Measurements from ENCODE around the gene NPFFR1.
A peak's percentile ranks its signal among the peaks of the same experiment; 100 is the strongest.

Gene NPFFR1

DNA sequence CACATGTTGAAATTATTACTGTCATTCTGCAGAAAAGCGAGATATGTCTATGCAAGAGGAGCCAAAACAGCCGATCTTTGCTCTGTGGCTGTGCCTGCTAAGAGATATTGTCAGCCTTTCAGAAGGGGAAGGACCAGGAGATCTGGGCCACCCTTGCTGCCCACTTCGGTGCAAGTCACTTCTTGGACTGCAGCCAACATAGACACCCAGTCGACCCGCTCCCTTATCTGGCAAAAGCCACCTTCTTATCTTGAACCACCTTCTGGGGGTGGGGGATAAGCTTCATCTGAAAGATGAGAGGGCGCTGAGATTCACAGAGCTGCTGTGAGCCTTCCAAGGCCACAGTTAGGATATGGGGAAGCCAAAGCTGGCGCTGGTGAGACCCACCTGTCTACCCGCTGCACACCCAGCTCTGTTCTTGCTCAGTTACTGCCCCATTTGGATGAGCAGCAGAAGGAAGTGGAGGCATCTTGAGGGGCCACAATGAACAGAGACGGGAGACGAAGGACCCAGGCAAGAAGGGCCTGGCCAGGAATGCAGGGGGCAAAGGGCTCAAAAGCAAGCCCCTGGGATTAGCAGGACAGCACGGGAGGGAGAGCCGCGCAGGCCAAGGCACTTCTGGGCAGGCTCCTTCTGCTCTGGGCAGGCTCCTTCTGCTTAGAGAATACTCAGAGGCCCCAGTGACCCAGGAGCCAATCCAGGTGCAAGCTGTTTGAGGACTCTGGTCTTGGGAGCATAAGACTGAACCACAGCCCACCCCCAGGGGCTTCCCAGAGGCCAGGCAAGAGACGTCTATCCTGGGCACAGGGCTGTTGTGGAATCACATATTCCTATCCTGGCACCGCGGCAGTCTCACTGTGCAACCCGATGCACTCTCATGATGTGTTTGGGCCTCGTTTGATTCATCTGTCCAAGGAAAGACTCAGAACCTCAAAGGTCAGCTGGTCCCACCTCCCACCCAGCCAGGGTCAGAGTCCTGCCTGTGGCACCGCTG lies 38.4 kb upstream of the NPFFR1 start:
- Mint-ChIP-seq H3K4me3 (peak overlapping the region; percentile 56 to 58), H3K4me1 (ENCODE audit: low read depth in 2 of 2) (peaks cover 19 to 24% of the 10 kb centered on the region in 2 donors), H3K36me3 (ENCODE audit: insufficient read depth) (no peaks in the 10 kb centered on the region), H3K9me3 (no peaks in the 10 kb centered on the region), H3K27ac (peak overlapping the region; percentile 95), H3K27me3 (no peaks in the 10 kb centered on the region)
- no peak for ATAC-seq (replicated peaks)
- DNase-seq, result no peak

DNA sequence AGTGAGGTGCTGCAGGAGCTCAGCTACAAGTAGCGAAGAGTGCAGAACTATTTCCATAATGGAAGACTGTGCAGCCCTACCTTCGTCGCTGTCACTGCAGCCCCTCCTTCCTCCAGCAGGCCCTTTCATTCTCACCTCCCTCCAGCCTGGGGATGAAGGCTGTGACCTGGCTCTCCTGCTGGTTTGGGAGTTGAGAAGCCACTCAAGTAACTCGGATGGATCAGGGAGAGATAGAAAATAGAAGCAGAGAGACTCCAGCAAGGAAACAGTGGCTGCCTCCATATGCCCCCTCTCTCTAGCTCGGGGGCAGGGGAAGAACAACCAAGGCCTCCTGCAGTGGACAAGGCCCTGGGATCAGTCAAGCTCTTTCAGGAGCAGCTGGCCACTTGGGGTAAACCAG lies 37.4 kb upstream of the NPFFR1 start:
- Mint-ChIP-seq H3K36me3 (ENCODE audit: insufficient read depth) (peaks cover 2% of the 10 kb centered on the region), H3K4me3 (no peak overlapping the region), H3K27me3 (no peaks in the 10 kb centered on the region), H3K27ac (peak overlapping the region in 1 of 2 donors; percentile 95), H3K4me1 (ENCODE audit: low read depth in 2 of 2) (peaks cover 19 to 24% of the 10 kb centered on the region in 2 donors), H3K9me3 (no peaks in the 10 kb centered on the region)
- no peak for DNase-seq
- no peak for ATAC-seq (replicated peaks)

DNA sequence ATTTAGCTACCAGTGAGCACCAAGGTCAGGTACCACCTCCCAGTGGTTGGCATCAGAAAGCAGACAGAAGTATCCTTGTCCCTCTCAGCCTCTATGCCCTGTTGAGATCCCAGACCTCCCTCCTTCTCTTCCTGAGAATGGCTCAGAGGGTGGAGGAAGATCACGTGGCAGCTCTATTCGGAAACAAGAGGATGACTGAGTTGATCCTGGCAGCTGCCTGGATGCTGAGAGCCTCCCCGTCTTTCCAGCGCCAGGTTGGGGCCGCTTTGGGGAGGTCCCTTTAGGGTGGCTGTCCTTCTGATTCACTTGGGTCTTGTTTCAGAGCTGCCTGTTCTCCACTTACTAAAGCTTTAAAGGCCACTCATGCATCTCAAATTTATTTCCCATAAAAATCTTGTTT lies 36.9 kb upstream of the NPFFR1 start:
- Mint-ChIP-seq H3K27ac (peak overlapping the region in 1 of 2 donors; percentile 95), H3K4me1 (ENCODE audit: low read depth in 2 of 2) (peaks cover 18 to 23% of the 10 kb centered on the region in 2 donors), H3K4me3 (no peak overlapping the region), H3K9me3 (no peaks in the 10 kb centered on the region), H3K27me3 (no peaks in the 10 kb centered on the region), H3K36me3 (ENCODE audit: insufficient read depth) (peaks cover 2% of the 10 kb centered on the region)
- DNase-seq (no peak), ATAC-seq (replicated peaks) (no peak)

DNA sequence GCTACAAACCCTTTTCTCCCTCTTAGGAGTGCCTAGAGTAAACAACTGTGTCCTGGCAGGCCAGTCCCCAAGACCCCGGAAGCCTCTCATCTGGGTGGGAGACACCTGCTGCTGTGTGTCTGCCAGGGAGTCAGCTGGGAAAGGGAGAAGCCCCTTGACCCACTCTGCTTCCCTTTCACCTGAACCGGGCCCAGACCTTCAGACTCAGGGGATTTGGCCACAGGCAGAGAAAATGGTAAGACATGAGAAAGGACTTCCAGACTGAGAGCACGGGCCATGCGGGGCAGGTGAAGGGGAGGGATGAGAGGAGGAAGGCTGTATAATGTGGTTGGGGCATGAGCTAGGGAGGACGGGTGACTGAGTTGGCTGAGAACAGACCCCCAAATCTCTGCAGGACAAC lies 36.0 kb upstream of the NPFFR1 start:
- no peak for DNase-seq
- Mint-ChIP-seq H3K27me3 (no peaks in the 10 kb centered on the region), H3K36me3 (ENCODE audit: insufficient read depth) (peaks cover 2% of the 10 kb centered on the region), H3K27ac (peak overlapping the region in 1 of 2 donors; percentile 62), H3K4me3 (no peak overlapping the region), H3K4me1 (ENCODE audit: low read depth in 2 of 2) (peaks cover 17 to 20% of the 10 kb centered on the region in 2 donors), H3K9me3 (no peaks in the 10 kb centered on the region)
- no peak for ATAC-seq (replicated peaks)

DNA sequence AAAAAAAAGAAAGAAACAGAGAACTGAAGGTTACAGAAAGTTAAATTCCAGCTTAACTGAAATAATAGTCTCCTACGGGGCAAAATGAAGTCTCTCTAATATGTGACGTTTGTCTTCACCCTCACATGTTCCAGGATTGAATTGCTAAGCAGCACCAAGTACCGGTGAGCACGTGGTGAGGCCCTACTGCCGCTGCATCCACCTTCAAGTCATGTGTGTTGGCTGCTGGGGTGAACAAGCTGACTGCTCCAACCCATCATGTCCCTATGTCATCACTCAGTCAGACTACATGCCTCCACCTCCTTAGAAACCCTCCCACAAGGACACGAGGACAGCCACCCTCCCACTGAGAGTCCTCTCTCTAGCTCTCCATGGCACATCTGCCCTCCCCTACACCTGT lies 35.4 kb upstream of the NPFFR1 start:
- DNase-seq (no peak), ATAC-seq (replicated peaks) (no peak)
- Mint-ChIP-seq H3K36me3 (ENCODE audit: insufficient read depth) (peaks cover 2% of the 10 kb centered on the region), H3K4me1 (ENCODE audit: low read depth in 2 of 2) (peaks cover 14 to 16% of the 10 kb centered on the region in 2 donors), H3K9me3 (no peaks in the 10 kb centered on the region), H3K4me3 (no peak overlapping the region), H3K27me3 (no peaks in the 10 kb centered on the region), H3K27ac (no peak overlapping the region)

DNA sequence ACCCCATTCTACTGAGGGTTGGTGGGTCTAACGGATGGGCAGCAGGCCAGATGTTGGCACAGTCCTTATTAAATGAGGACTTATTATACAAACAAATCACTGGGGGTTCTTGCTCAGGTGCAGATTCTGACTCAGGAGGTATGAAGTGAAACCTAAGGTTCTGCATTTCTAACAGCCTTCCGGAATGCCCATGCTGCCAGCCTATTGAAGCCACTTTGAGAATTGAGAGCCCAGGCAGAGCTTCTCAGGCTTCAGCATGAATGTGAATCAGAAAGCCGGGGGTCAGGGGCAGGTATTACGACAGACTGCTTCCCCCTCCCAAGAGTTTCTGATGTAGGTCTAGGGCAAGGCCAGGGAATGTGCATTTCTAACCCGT lies 34.1 kb upstream of the NPFFR1 start:
- no peaks in the 10 kb centered on the region for H3K27me3 Mint-ChIP-seq
- DNase-seq (no peak), ATAC-seq (replicated peaks) (no peak)
- peaks cover 5 to 6% of the 10 kb centered on the region in 2 donors for H3K4me1 Mint-ChIP-seq (ENCODE audit: low read depth in 2 of 2)
- H3K27ac Mint-ChIP-seq, result no peak overlapping the region
- H3K36me3 Mint-ChIP-seq (ENCODE audit: insufficient read depth), result peaks cover 2% of the 10 kb centered on the region
- no peak overlapping the region for H3K4me3 Mint-ChIP-seq
- no peaks in the 10 kb centered on the region for H3K9me3 Mint-ChIP-seq

DNA sequence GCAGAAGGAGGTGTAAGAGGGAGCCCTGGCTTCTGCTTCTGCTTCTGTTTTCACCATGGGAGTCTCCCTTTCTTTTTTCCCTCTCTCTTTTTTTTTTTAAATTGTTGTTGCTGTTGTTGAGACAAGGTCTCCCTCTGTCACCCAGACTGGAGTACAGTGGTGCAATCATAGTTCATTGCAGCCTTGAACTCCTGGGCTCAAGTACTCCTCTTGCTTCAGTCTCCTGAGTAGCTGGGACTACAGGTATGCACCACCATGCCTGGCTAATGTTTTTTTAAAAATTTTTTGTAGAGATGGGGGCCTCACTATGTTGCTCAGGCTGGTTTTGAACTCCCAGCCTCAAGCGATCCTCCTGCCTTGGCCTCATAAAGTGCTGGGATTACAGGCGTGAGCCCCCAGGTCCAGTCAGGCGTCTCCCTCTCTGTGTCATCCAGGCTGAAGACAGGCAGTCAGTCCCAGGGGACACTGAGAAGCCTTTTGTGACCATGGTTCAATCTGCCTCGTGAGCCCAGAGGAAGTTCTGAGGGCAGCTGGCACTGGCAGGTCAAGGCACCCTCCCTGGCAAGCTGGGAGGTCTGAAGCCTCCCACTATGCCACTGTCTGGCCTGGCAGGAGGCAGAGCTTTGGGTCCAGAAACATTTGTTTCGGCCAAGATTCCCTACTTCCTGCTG lies 33.6 kb upstream of the NPFFR1 start:
- DNase-seq (no peak), ATAC-seq (replicated peaks) (no peak)
- H3K4me1 Mint-ChIP-seq (ENCODE audit: low read depth in 2 of 2), result peaks cover 2 to 3% of the 10 kb centered on the region in 2 donors
- H3K27me3 Mint-ChIP-seq, result no peaks in the 10 kb centered on the region
- no peak overlapping the region for H3K4me3 Mint-ChIP-seq
- H3K27ac Mint-ChIP-seq, result no peak overlapping the region
- no peaks in the 10 kb centered on the region for H3K9me3 Mint-ChIP-seq
- peaks cover 2% of the 10 kb centered on the region for H3K36me3 Mint-ChIP-seq (ENCODE audit: insufficient read depth)

DNA sequence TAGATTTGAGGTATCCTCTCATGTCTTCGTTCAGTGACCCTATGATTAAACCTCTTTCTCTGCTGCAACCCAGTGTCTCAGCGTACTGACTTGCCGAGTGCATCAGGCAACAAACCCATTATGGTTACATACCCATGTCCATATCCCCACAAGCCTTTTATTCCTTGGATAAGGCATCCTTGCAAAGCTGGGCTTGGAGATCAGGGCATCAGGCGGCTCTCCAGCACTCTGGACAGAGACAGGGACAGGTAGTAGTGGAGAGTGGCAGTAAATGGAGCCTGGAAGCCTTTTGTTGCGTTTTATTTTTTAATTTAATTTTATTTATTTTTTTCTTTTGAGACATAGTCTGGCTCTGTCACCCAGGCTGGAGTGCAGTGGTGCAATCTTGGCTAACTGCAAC lies 32.0 kb upstream of the NPFFR1 start:
- H3K27ac Mint-ChIP-seq, result no peak overlapping the region
- H3K9me3 Mint-ChIP-seq, result no peaks in the 10 kb centered on the region
- no peak for ATAC-seq (replicated peaks)
- no peak overlapping the region for H3K4me3 Mint-ChIP-seq
- DNase-seq, result no peak
- H3K27me3 Mint-ChIP-seq, result no peaks in the 10 kb centered on the region
- peaks cover 2% of the 10 kb centered on the region for H3K36me3 Mint-ChIP-seq (ENCODE audit: insufficient read depth)
- no peaks in the 10 kb centered on the region for H3K4me1 Mint-ChIP-seq (ENCODE audit: low read depth in 2 of 2)

DNA sequence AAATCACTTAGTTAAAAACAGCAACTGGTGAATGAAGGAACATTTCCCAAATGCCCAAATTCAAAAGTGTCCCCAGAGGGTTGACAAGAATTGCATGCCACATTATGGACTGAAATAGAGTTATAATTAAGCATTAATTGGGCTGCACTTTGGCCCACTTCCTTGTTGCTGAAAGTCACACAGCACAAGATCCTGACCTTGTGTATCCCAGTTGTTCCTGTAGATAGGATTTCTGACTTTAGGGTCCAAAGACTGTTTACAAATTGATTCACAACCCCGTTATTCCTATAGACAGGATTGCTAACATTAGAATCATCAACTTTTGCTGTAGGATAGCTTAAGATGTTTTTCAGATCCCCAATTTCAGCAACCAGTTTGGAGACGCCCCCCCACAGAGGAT lies 31.5 kb upstream of the NPFFR1 start:
- H3K36me3 Mint-ChIP-seq (ENCODE audit: insufficient read depth), result peaks cover 2% of the 10 kb centered on the region
- no peaks in the 10 kb centered on the region for H3K9me3 Mint-ChIP-seq
- no peaks in the 10 kb centered on the region for H3K4me1 Mint-ChIP-seq (ENCODE audit: low read depth in 2 of 2)
- H3K27me3 Mint-ChIP-seq, result no peaks in the 10 kb centered on the region
- H3K4me3 Mint-ChIP-seq, result no peak overlapping the region
- DNase-seq (no peak), ATAC-seq (replicated peaks) (no peak)
- H3K27ac Mint-ChIP-seq, result no peak overlapping the region

DNA sequence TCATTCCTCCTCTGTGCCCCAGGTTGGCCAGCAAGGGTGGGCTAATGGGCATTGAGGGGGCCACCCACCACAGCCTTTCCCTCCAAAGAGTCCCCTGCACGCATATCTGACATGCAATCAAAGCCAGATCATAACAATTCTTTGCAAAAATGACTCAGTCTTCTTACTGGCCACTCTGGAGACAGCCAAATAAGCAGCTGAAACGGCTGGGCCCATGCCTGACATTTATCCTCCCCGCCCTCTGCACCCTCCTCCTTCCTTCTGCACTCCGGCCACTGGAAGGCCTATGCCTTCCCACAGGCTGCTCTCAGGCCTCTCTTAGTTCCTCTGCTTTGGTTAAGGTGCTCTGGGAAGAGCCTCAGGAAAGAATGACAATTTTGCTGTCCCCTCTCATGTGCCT lies 29.2 kb upstream of the NPFFR1 start:
- Mint-ChIP-seq H3K4me1 (ENCODE audit: low read depth in 2 of 2) (no peaks in the 10 kb centered on the region), H3K27me3 (no peaks in the 10 kb centered on the region), H3K36me3 (ENCODE audit: insufficient read depth) (peaks cover 2% of the 10 kb centered on the region), H3K9me3 (no peaks in the 10 kb centered on the region), H3K27ac (peak overlapping the region; percentile 55 to 84), H3K4me3 (no peak overlapping the region)
- ATAC-seq (replicated peaks) (no peak), DNase-seq (no peak)

DNA sequence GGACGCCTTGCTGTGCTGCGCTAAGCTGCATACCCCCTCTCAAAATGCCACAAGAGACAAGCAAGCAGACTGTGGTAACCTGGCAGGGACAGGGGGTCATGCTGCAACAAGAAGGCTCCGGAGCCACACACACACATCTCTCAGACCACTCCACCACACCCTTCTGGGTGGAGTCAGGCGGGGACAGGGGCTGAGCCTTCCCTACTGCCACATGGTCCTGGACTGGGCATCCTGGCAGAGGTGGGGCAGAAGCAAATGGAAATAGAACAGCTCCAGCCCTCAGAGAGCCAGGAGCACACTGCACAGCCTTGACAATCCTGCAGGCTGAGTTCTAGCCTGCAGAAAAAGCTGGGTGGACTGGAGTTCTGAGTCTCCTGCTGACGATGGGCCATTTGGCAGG lies 28.4 kb upstream of the NPFFR1 start:
- Mint-ChIP-seq H3K27ac (no peak overlapping the region), H3K4me3 (no peak overlapping the region), H3K36me3 (ENCODE audit: insufficient read depth) (peaks cover 2% of the 10 kb centered on the region), H3K9me3 (no peaks in the 10 kb centered on the region), H3K27me3 (no peaks in the 10 kb centered on the region), H3K4me1 (ENCODE audit: low read depth in 2 of 2) (no peaks in the 10 kb centered on the region)
- ATAC-seq (replicated peaks) (no peak), DNase-seq (no peak)

DNA sequence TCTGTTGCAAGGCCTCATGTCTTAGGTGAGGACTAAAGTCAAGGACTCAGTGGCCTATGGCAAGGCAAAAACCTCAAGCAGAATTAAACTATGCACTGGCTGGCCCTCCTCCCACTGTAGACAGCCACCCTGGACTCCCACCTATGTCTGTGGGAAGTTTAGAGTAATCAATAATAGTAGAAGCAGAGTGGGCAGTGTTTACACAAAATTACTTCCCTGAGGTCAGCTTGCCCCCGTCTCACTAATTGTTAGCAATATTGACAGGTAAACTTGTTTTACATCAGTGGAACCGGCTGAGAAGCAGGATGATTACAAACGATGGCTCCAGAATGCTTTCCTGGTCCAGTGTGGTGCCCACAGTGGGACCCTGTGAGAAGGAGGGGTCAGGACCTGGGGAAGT lies 27.9 kb upstream of the NPFFR1 start:
- no peaks in the 10 kb centered on the region for H3K36me3 Mint-ChIP-seq (ENCODE audit: insufficient read depth)
- no peaks in the 10 kb centered on the region for H3K9me3 Mint-ChIP-seq
- ATAC-seq (replicated peaks) (no peak), DNase-seq (no peak)
- no peaks in the 10 kb centered on the region for H3K4me1 Mint-ChIP-seq (ENCODE audit: low read depth in 2 of 2)
- no peak overlapping the region for H3K4me3 Mint-ChIP-seq
- no peaks in the 10 kb centered on the region for H3K27me3 Mint-ChIP-seq
- no peak overlapping the region for H3K27ac Mint-ChIP-seq

DNA sequence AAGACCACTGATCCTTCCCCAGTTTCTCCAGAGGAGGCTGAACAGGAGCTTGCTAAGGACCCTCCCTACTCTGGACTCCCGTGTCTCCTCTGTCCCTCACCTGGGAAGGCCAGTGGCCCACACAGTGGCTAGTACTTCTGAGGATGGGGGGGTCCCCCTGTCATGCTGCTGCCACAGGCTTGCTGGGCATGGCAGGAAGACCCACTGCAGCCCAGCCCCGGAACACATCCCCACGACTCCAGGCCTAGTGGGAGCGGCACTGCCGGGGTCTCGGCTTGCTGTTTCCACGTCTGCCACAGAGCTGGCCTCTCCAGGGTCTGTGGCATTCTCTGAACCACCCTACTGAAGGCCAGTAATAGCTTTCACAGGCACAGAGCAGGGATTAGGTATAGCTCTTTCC lies 25.9 kb upstream of the NPFFR1 start:
- Mint-ChIP-seq H3K27me3 (no peaks in the 10 kb centered on the region), H3K4me3 (no peak overlapping the region), H3K9me3 (no peaks in the 10 kb centered on the region), H3K36me3 (ENCODE audit: insufficient read depth) (no peaks in the 10 kb centered on the region), H3K4me1 (ENCODE audit: low read depth in 2 of 2) (no peaks in the 10 kb centered on the region), H3K27ac (no peak overlapping the region)
- ATAC-seq (replicated peaks), result no peak
- no peak for DNase-seq

Data from effector memory CD8-positive, alpha-beta T cell (primary cell).